ENCODE results near the gene ATP1A1. TPM values are rescaled to one million over a fixed set of nuclear protein-coding genes. Genes with fewer than 3 reads are reported as not detected.

Gene ATP1A1
- total and polyA plus RNA-seq, 2 experiments from 2014 or later = 665 to 1,350 TPM

GRCh38 chr1:116411784-116412479 lies 38.9 kb downstream of the ATP1A1 start:
- Histone ChIP-seq H3K36me3 (peaks cover 11% of the 10 kb centered on the region), H3K27me3 (no peaks in the 10 kb centered on the region), H3K4me3 (no peak overlapping the region), H3K9me3 (ENCODE audit: low read depth) (no peaks in the 10 kb centered on the region), H3K27ac (peak overlapping the region; percentile 99), H3K4me1 (ENCODE audit: low read depth) (peaks cover 51% of the 10 kb centered on the region)
- TF ChIP-seq CTCF (IDR thresholded peaks at IDR 0.05; ENCODE audit: low read depth, low read length) = no peak
- DNase-seq (ENCODE audit: low read depth in 1 of 2, low spot score in 1 of 2) = peak in 1 of 2 donors; percentile 35

GRCh38 chr1:116412480-116412798 lies 39.4 kb downstream of the ATP1A1 start:
- no peak for DNase-seq (ENCODE audit: low read depth in 1 of 2, low spot score in 1 of 2)
- H3K4me3 ChIP-seq = no peak overlapping the region
- H3K9me3 ChIP-seq (ENCODE audit: low read depth) = no peaks in the 10 kb centered on the region
- H3K27ac ChIP-seq = peak overlapping the region; percentile 99
- peaks cover 6% of the 10 kb centered on the region for H3K36me3 ChIP-seq
- peaks cover 53% of the 10 kb centered on the region for H3K4me1 ChIP-seq (ENCODE audit: low read depth)
- no peaks in the 10 kb centered on the region for H3K27me3 ChIP-seq
- no peak for TF ChIP-seq CTCF (IDR thresholded peaks at IDR 0.05; ENCODE audit: low read depth, low read length)

GRCh38 chr1:116412898-116413297 lies 39.9 kb downstream of the ATP1A1 start:
- Histone ChIP-seq H3K4me1 (ENCODE audit: low read depth) (peaks cover 57% of the 10 kb centered on the region), H3K9me3 (ENCODE audit: low read depth) (no peaks in the 10 kb centered on the region), H3K4me3 (no peak overlapping the region), H3K36me3 (peaks cover 1% of the 10 kb centered on the region), H3K27me3 (no peaks in the 10 kb centered on the region), H3K27ac (peak overlapping the region; percentile 99)
- no peak for DNase-seq (ENCODE audit: low read depth in 1 of 2, low spot score in 1 of 2)
- no peak for TF ChIP-seq CTCF (IDR thresholded peaks at IDR 0.05; ENCODE audit: low read depth, low read length)

- Histone ChIP-seq H3K27ac (peak overlapping the region; percentile 99), H3K27me3 (no peaks in the 10 kb centered on the region), H3K36me3 (no peaks in the 10 kb centered on the region), H3K9me3 (ENCODE audit: low read depth) (no peaks in the 10 kb centered on the region), H3K4me1 (ENCODE audit: low read depth) (peaks cover 60% of the 10 kb centered on the region), H3K4me3 (no peak overlapping the region)
- DNase-seq (ENCODE audit: low read depth in 1 of 2, low spot score in 1 of 2) = no peak
- no peak for TF ChIP-seq CTCF (IDR thresholded peaks at IDR 0.05; ENCODE audit: low read depth, low read length)
Measured at GRCh38 chr1:116413414-116413813, 40.4 kb downstream of the ATP1A1 start.

GRCh38 chr1:116414364-116414763 lies 41.3 kb downstream of the ATP1A1 start:
- Histone ChIP-seq H3K4me1 (ENCODE audit: low read depth) (peaks cover 66% of the 10 kb centered on the region), H3K36me3 (no peaks in the 10 kb centered on the region), H3K9me3 (ENCODE audit: low read depth) (no peaks in the 10 kb centered on the region), H3K27me3 (no peaks in the 10 kb centered on the region), H3K4me3 (no peak overlapping the region), H3K27ac (peak overlapping the region; percentile 99)
- TF ChIP-seq CTCF (IDR thresholded peaks at IDR 0.05; ENCODE audit: low read depth, low read length) = no peak
- DNase-seq (ENCODE audit: low read depth in 1 of 2, low spot score in 1 of 2) = no peak

Measured in cardiac muscle cell (in vitro differentiated cells and primary cell).